Measurements from ENCODE around the gene S100A16.

DNA sequence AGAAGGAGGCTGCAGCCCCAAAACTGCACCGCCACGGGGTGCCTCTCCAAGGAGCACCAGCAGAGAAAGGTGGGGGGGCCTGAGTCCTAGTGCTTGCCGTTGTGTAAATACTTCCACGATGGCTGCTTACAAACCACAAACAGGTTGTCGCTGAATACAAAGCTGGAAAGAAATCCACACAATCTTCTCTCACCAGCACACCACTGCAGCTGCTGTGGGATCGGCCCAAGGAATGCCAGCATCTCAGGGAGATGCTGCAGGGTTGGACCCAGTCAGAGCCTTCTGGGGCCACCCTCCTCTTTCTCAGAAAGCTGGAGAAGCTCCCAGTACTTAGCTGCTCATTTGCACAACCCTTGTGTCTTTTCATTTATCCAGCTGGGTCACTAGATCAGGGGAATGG lies 6.2 kb upstream of the S100A16 start:
- TF ChIP-seq MYC (IDR thresholded peaks at IDR 0.05; ENCODE audit: low read depth, low read length) (no peak), MAX (IDR thresholded peaks at IDR 0.05; ENCODE audit: low read depth, low read length) (no peak), POLR2A (IDR thresholded peaks at IDR 0.05; ENCODE audit: extremely low read depth, insufficient read length) (no peak)
- TF ChIP-seq, protein P1, sequence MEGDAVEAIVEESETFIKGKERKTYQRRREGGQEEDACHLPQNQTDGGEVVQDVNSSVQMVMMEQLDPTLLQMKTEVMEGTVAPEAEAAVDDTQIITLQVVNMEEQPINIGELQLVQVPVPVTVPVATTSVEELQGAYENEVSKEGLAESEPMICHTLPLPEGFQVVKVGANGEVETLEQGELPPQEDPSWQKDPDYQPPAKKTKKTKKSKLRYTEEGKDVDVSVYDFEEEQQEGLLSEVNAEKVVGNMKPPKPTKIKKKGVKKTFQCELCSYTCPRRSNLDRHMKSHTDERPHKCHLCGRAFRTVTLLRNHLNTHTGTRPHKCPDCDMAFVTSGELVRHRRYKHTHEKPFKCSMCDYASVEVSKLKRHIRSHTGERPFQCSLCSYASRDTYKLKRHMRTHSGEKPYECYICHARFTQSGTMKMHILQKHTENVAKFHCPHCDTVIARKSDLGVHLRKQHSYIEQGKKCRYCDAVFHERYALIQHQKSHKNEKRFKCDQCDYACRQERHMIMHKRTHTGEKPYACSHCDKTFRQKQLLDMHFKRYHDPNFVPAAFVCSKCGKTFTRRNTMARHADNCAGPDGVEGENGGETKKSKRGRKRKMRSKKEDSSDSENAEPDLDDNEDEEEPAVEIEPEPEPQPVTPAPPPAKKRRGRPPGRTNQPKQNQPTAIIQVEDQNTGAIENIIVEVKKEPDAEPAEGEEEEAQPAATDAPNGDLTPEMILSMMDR (IDR thresholded peaks at IDR 0.05; ENCODE audit: low read depth, low read length) = no peak
